GM18502 (cell line): ENCODE measurements around the gene NEDD4L.

Experiments used
- ATAC-seq: cut with Tn5 transposase; IDR thresholded peaks from one replicate; pipeline ENCODE4 v1.9.1; 2021; ENCODE audit warnings: mild to moderate bottlenecking; ENCODE audit not compliant: unreplicated experiment, poor library complexity

NEDD4L gene

DNA sequence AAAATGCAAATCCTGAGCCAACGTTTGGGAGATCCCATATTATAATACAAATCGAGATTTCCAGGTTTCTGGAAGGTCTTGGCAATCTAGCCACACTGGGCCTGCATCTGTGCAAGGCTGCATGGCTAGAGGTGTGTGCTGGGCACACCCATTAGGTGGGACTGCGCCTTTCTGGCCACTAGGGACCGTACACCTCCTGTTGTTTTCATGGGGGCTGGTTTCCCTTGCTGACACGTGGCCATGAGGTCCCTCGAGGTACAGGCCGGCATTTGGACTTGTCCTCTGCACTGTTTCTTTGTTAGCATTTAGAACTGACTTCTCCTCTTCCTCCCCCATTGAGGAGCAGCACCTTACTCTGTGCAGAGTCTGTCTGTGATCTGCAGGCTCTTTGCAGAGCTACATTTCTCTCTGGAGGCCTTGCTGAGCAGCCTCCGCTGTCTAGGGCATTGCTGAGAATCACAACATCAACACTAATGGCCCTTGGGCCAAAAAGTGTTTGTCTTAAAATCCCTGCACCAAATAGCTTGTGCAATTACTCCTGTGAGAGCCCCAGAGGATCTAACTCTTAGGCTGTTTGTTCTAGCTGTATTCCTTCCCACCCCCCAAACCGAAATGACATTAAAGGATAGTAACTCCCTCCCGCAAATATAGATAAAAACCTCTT is 131.2 kb downstream of the NEDD4L start:
- no peak for ATAC-seq

DNA sequence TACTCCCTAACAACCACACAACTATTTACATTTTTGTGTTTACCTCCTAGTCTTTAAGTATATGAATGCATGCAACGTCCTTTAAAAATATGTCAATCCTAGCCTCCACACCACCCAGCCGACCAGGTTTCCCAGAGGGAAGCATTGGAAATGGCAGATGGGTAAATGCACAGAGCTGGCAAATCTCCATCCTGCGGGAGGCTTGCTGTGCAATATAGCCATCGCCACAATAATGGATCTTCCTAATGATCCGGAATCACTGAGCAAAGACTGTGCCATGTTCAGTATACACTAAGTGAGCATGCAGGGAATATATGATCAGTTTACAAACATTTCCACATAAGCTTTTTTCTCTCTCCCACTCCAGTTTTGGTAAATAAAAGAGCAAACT is 131.8 kb downstream of the NEDD4L start:
- no peak for ATAC-seq

DNA sequence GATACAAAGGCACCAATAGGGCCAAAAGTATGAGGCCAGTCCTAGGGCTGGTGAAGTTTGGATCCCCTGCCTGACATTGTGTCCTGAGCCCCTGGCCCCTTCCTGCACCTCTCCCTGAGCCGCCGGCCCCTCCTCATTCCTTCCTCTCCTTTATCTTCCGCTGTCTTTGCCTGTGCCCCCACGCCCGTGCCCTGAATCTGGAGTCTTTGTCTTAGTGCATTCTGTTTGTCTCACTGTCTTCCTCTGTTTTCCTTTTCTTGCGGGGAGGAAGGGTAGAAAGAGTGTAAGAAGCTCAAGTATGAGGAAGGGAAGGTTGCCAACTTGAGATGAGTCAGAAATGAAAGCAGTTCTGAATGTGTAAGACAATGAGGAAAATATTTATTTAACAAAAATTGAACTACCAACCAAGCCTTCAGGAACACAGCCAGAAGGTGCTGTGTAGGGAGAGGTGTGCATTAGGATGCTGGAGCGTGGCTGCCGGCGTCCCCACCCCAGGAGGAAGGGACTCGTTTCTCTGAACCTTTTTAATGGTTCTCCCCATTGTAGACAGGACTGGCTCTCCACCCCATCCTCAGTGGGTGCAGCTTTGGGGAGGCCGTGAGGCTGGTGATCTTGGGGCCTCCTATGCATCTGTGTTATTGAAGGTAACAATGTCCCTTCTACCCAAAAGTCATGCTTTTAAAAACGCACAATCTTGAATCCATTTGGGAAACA is 133.1 kb downstream of the NEDD4L start:
- no peak for ATAC-seq

DNA sequence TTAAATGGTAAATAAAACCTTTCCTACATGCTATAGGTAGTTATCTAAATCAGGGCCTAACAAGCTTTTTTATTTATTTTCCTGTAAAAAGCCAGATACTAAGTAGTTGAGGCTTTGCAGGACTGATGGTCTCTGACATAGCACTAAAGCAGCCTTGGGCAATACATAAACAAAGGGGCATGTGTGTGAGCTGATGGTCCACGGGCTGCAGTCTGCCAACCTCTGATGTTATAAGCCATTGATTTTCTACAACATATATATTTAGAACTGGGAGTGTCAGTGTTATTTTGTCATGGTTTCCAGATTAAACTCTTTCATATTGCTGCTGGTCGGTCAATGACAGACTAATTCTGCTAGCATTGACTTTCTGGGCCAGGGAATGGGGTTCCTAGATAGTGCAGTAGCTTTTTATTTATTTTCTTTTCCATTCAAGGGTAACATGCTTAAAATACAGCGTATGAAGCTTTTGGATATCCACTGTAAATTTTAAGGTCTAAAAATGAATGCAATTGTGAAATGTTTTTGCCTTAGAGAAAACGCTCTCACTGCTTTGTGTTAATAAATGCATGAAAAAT is 134.0 kb downstream of the NEDD4L start:
- no peak for ATAC-seq

DNA sequence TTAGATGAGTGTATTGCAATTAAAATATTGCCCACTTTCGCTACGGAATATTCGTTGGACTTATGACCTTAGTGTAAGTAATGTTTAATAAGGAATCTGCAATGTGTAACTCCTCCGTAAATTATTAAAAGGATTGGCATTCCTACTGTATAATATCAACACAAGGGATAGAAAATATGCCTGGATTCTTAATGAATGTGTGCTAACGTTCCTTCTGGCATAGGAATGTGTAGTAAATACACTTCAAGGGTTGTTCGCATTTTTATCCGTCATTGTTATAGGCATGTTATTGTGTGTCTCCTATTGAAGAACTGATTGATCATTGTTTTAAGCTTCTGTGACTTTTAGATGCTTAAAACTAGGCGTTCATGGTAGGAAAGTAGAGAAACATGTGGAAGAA is 134.5 kb downstream of the NEDD4L start:
- no peak for ATAC-seq

DNA sequence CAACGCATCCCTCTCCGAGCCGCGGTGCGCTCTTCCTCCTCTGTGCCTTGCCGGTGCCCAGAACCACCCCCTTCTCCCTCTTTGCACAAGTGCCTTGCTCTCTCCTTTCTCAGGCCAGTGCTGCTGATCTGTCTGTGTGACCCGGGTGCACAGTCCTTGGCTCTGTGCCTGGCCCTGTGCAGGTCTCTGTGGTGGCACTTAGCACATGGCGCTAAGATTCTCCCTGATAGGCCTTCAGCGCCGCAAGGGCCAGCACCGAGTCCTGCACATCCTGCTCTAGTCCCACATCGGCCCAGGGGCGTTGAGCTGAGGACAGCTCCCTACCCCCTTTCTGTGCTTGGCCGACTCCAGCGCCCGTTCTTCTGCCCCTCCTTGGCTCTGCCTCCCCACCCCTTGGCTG is 136.1 kb downstream of the NEDD4L start:
- ATAC-seq = no peak

DNA sequence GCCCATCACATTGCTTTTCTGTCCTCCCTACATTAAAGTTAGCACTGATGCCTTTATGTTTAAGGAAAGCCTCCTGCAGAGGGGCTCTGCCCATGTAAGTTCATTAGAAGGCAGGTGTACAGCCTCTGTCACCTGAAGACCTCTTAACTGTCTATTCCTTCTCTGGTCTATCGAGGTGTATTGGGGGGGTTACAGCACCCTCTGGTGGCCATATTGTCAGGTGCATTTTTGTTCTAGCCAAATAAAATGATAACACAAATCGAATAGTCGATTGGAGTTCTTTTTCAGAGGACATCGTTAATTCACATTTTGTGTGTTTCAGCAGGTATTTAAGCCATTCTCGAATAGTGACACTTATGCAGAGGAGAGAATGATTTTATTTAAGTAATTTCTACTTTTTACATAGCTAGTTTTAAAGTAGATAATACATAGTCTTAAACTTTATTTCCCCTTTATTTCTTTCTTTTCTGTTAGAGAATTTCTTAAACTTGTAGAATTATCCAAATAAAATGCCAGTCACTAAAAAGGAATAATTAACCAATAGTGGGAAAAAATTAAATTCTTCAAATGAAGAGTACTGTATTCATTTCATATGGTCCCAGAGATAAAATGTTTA is 136.8 kb downstream of the NEDD4L start:
- ATAC-seq = no peak

DNA sequence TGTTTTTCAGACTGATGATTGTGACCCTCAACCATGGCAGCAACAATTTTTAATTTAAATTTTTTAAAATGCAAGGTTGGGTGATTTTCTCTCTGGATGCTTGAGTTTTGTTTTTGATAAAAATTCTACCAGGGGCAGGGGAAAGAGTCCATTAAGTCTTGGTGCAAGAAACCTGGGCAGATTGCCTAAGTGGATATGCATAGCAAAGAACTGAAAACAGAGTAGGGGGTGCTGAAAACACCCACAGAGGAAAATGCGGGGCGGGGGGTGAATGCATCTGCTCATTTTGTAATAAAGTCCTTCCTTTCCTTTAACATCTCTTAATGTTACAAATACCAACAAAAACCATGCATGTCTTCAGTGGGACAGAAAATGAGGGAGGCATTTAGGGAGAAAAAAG is 138.0 kb downstream of the NEDD4L start:
- no peak for ATAC-seq

DNA sequence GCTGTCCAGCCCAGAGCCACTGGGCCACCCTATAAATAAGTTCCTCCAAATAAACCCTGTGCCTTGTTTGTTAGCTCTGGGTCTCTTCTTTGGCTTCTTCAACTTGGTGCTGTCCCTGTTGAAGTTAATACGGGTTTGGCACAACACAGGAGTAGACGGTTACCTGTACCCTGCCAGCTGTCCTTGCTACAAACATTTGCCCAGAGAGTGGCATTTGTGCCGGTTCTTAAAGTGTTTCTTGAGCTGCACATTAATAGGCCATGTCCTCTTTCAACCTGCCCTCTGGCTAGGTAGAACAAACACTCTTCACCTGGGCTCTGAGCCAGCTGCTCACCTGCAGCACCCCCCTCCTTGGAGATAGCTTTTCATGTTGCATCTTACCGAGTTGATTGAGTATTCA is 139.2 kb downstream of the NEDD4L start:
- ATAC-seq = no peak

DNA sequence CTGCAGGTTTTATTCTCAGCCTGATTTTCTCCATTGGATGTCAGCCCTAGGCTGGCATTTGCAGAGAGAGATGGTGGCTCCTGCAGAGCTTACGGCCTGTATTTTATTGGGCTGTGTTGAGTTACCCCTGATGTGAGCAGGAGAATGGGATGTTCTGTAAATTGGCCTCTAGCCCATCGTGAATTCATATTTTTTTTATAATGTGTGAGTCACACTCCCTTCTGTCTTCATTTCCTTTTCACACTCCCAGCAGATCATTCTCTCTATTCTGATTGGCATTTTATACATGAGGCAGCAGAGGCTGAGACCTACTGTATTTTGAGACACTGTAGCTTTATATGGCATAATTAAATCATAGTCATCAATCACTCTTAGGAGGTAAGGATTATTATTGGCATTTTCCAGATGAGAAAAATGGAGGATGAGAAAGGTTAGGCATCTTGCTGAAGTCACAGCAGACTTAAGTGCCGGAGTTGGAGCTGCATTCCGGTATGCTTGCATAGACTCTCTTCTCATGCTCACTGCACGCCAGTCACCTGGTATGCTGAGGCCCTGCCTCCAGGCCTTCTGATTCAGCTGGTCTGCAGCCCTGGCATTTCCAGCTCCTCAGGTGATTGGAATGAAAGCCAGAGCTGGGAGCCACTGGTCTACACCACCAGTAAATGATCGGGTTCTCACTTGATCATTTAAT is 142.4 kb downstream of the NEDD4L start:
- ATAC-seq = no peak

DNA sequence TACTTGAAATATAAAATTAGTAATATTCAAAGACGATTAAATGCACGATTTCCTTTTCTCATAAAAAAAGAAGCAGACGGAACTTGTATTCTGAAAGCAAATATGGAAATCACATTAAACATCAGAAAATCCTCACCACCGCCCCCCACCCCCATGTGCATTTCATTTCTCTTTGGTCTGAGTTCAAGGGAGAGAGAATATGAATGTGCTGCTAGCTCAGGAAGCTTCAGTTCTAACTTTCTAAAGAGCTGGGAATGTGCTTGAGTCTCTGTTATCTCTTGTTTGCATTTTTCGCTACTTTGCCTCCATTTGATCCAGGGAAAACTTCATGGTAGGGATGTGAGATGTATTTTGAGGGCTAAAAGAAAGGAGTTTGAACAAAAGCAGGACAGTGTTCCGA is 143.6 kb downstream of the NEDD4L start:
- ATAC-seq = no peak

DNA sequence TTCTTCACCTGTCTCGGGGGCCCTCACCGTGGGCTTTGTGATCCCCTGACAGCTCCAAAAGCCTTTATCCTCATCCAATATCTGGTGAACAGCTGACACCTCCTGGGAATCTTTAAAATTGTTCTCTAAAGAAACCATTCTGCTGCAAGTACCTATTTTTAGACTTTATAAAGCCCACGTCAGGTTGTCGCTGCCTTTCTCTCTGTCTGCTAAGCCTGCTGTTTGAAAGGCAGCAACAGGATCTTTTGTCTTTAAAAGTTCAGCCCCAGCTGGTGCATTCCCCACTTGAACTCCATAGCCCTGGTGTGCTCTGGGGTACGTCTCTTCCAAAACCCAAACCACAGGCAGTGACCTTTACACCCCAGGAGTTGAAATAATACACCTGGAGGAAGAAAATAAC is 145.0 kb downstream of the NEDD4L start:
- ATAC-seq = no peak

DNA sequence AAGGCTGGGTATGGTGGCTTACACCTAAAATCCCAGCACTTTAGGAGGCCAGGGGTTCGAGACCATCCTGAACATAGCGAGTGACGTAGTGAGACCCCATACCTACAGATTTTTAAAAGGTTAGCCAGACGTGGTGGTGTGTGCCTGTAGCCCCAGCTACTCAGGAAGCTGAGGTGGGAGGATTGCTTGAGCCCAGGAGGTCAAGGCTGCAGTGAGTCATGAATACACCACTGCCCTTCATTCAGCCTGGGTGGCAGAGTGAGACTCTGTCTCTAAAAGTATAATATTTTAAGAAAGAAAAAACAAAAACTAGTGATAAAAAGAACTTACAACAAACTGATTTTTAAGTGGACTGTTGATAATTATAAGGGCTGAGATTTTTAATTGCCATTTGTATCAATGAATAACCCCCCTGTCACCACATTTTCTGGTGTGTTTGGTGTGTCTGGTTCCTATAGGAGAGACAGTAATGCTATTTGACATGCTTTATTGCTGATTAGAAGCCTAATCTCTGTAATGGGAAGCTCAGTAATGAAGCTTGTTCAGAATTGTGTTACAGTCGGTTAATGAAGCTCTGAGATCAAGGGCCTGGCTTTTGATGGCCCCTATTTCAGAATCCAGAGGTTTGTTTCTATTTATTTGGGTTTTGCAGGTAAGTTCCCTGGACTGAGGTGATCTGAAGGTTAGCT is 147.0 kb downstream of the NEDD4L start:
- ATAC-seq = no peak

DNA sequence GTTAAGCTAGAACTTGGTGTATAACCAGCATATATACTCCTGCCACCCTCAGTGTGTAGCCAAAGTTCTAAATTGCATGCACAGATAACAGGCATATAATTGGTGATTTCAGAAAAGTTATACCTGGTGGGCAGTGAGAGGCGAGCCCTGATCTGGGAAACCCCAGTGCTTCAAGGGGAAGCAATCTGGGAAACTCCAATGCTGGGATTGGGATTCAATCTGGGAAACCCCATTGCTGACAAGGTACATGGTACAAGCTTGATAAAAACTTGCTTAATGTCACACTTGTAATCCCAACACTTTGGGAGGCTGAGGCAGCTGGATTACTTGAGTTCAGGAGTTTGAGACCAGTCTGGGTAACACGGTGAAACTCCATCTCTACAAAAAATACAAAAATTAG is 147.6 kb downstream of the NEDD4L start:
- no peak for ATAC-seq

DNA sequence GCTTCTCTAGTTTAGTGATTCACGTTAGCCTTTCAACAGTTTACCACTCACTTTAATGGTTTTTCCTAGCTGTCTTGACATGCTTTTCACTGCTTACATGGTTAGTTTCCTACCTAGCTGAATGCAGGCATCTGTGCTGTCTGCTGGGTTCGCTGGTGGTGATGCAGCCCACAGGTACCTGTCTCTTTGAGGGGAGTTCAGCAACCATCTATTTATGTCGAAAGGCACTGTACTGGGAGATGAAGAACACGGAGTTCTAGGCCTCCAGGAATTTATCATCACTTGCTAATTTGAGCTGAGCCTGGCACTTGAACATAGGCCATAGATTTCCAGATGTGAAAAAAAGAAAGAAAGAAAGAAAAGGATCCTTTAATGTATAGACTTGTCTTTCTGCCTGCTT is 148.5 kb downstream of the NEDD4L start:
- no peak for ATAC-seq

DNA sequence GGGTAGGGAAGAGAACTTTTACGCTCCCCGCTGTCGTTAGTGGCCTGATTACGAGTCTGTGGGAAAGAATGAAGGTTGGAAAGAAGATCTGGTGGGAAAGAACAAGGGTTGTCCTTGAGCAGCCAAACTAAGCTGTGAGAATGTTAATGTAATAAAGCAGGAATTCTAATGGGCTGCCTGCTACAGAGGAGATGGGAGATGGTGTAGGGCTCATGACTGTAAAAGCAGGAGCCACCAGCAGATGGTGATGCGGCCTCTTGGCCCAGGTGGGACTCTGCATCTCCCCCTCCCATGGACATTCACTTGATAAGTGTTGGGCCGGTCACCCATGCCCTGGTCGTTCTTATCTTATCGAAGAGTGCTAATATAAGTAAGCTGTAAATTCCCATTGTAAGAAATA is 150.0 kb downstream of the NEDD4L start:
- ATAC-seq = no peak

DNA sequence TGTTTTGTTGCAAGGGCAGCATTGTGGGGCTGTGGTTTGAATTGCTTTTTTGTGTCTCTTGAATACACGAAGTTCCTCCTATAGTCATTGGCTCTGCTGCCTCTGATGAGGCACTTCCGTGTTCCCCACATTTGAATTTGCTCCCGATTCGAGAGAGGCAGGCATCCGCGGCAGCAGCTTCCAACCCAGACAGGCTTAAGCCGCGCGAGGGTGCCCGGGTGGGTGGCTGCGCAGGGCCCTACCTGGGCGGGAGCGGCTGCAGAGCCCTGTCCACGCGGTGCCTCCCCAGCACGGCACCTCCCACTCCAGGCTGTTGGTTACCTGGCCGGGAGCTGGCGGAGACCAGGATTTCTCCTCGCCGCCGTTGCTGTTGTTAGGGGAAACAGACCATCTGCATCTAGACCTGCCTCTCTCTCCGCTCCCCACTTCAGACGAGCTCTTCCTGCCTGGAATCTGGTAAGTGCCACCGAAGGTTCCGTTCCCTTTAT is 151.3 kb downstream of the NEDD4L start:
- ATAC-seq = peak; percentile 56

DNA sequence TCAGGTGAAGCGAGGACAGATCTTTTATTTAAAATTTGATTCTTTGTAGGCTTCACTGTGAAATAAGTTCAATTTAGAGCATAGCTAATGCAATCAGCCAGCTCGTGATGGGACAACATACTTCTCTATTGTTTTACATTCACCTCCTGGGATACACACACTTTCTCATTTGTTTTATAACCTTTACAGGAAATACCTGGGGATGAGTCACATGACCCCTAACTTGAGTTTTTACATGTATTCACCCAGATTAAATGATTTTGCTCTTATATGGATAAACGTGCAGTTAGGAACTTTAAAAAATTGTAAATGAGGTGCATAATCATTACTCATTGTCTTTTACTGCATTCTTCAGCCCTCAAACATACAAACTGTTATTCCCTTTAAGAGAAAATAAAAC is 152.1 kb downstream of the NEDD4L start:
- no peak for ATAC-seq

DNA sequence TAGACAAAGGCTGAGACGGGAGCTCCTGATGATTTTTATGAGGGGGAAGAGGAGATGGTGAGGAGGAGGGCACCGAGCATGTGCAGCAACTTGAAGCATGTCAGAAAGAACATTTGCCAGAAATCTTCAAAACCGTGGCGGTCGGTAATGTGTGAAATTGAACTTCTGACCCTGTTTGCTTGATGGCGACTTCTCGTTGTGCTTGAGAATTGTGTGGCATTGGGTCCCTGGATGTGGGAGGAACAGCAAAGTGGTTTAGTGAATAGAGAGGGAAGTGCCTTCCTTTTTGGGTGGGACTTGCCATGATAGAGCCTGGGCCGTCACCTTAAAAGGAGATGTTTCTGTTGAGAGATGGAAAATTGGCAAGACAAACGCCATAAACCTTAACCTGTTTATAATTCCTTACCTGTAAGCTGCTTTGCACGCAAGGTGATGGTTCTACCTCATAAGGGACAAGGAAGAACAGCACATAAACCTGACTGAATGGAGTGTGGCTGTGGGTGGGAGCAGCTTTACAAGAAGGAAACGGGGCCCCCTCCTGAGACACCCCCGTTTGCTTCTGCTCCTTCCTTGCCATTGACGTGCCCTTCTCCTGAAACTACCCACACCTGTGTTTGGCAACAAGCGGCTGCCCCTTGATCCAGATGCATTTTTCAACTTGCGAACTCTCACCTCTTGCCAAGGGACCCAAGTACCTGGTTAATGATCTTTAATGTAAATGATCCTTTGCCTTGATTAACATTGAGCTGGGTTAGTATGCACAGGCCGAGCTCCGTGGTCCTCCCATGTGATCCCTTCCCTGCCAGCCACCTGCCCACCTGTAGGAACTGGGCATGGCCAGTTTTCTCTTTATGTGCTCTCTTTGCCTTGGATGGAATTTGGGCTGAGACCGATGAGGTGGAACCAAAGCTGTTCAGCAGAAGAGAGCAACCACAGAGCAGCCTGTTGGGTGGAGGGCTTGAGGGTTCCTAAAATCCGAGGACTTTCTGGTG is 153.2 kb downstream of the NEDD4L start:
- no peak for ATAC-seq
